ENCODE data around the gene HHAT. TPM values are rescaled to one million over a fixed set of nuclear protein-coding genes. Genes with fewer than 3 reads are reported as not detected.

The HHAT gene
- polyA plus RNA-seq, 2 donors = 1.6 to 1.8 TPM

DNA sequence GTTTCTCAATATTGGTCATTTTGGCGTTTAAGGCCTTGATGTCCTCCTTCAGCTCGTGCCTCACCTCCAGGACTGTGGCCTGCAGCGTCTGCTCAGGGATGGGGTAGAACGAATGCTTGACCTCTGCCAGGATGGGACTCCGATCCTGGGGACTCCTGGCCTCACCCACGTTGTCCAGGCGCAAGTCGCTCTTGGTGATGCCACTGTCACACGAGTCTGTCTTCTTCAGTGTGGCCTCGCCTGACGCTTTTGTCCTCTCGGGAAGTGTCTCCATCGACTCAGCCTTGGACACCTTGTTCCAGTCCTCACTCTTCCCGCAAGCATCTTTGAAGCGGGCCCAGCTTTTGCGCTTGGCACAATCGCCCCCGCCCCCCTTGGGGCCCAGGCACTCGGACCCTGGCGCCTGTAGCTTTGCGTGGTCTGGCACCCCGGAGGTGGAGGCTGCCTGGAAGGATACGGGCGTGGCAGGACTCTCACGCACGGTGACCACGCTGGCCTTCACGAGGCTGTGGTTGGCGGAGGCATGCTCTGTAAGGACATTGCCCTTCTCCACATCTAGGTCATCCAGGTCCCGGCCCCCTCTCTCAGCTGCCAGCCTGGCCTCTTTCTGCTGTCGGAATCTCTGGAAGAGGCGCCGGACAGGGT, 354.8 kb downstream of the HHAT start:
- Histone ChIP-seq H3K4me3 (ENCODE audit: low read depth in 1 of 2, low read length in 2 of 2) (no peak overlapping the region), H3K27me3 (ENCODE audit: control insufficient read depth in 1 of 2, insufficient read depth in 2 of 2, low read length in 2 of 2) (no peaks in the 10 kb centered on the region), H3K4me1 (ENCODE audit: control insufficient read depth in 2 of 2, insufficient read depth in 2 of 2, low read length in 1 of 2) (peaks cover 0 to 3% of the 10 kb centered on the region in 2 donors), H3K27ac (ENCODE audit: low read depth in 2 of 2, low read length in 1 of 2) (no peak overlapping the region), H3K9me3 (ENCODE audit: control insufficient read depth in 2 of 2, insufficient read depth in 1 of 2, low read depth in 1 of 2, low read length in 1 of 2) (no peaks in the 10 kb centered on the region), H3K36me3 (ENCODE audit: control insufficient read depth in 2 of 2, insufficient read depth in 2 of 2, low read length in 1 of 2) (peaks cover 0 to 4% of the 10 kb centered on the region in 2 donors)
- 94 to 95% methylated on average over 33 of the region's 33 CpGs for WGBS, 2 donors

DNA sequence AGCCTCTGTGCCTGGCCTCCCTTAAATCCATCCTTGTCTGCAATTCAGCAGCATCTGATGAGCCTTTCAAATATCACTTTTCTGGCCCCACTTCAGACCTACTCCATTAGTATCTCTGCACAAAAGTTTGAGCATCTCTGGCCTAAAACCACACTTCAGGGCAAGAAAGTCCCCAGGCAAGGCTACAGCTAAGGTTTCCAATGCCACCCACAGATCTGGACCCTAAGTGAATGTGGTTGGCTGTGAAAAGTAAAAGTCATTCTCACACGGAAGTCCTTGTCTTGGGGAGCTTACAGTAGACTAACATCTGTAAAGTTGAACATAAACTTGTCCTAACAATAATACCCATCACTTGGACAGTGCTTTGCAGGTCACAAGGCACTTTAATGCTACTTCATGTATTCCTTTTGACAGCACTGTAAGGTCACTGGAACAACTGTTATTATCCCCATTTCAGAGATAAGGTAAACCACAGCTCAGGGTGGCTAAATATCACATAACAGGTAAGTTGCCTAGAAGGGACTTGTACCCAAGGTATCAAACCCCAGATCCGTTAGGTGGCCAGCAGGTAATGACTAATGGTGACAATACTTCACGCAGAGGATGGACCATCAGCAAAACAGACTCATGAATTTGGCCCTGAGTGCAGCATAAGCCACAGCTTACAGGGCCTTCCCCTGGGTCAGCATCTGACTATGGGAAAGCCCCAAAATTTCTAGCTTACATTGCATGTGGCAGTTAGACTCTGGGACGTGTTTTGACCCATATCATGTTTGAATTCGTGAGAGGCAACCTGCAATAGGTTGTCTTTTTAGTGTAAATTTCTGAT, 356.0 kb downstream of the HHAT start:
- Histone ChIP-seq H3K4me3 (ENCODE audit: low read depth in 1 of 2, low read length in 2 of 2) (no peak overlapping the region), H3K9me3 (ENCODE audit: control insufficient read depth in 2 of 2, insufficient read depth in 1 of 2, low read depth in 1 of 2, low read length in 1 of 2) (no peaks in the 10 kb centered on the region), H3K36me3 (ENCODE audit: control insufficient read depth in 2 of 2, insufficient read depth in 2 of 2, low read length in 1 of 2) (no peaks in the 10 kb centered on the region), H3K27ac (ENCODE audit: low read depth in 2 of 2, low read length in 1 of 2) (no peak overlapping the region), H3K4me1 (ENCODE audit: control insufficient read depth in 2 of 2, insufficient read depth in 2 of 2, low read length in 1 of 2) (peaks cover 0 to 3% of the 10 kb centered on the region in 2 donors), H3K27me3 (ENCODE audit: control insufficient read depth in 1 of 2, insufficient read depth in 2 of 2, low read length in 2 of 2) (no peaks in the 10 kb centered on the region)
- WGBS, 2 donors = 54 to 60% methylated on average over 5 of the region's 5 CpGs

DNA sequence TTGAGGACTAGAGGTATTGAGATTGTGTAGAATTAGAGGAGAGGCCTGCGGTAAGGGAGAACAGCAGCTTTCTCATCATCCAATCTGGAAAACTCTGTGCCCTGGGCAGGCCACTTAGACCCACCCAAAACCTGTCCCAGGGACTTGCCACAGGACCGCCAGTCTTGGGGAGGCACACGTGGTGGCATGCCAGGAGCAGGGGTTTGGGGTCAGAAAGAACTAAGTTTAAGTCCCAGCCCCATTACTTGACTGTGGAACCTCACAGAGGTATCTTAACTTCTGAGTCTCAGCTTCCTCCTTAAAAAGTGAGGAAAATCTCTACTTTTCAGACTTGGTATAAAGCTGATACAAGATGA, 356.6 kb downstream of the HHAT start:
- Histone ChIP-seq H3K36me3 (ENCODE audit: control insufficient read depth in 2 of 2, insufficient read depth in 2 of 2, low read length in 1 of 2) (no peaks in the 10 kb centered on the region), H3K27ac (ENCODE audit: low read depth in 2 of 2, low read length in 1 of 2) (no peak overlapping the region), H3K9me3 (ENCODE audit: control insufficient read depth in 2 of 2, insufficient read depth in 1 of 2, low read depth in 1 of 2, low read length in 1 of 2) (no peaks in the 10 kb centered on the region), H3K4me1 (ENCODE audit: control insufficient read depth in 2 of 2, insufficient read depth in 2 of 2, low read length in 1 of 2) (peaks cover 0 to 3% of the 10 kb centered on the region in 2 donors), H3K27me3 (ENCODE audit: control insufficient read depth in 1 of 2, insufficient read depth in 2 of 2, low read length in 2 of 2) (no peaks in the 10 kb centered on the region), H3K4me3 (ENCODE audit: low read depth in 1 of 2, low read length in 2 of 2) (no peak overlapping the region)
- 86 to 87% methylated on average over 3 of the region's 3 CpGs for WGBS, 2 donors

DNA sequence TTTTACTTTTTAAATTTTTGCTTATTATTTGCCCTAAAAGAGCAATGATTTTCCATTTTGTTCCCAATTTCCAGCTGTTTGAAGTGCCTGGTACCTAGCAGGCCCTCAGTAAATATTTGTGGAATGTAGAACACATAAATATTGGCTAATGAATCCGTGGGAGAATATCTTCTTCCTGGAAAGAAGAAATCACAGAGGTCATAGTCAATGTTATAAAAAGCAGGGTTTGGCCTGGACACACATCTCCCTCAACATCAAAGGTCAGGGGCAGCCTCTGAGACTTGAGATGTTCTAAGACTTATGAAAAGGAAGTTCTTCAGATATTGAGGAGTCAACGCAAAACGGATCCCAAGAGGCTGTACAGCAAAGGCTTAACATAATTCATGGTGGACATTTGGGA, 358.1 kb downstream of the HHAT start:
- Histone ChIP-seq H3K4me1 (ENCODE audit: control insufficient read depth in 2 of 2, insufficient read depth in 2 of 2, low read length in 1 of 2) (peaks cover 0 to 3% of the 10 kb centered on the region in 2 donors), H3K4me3 (ENCODE audit: low read depth in 1 of 2, low read length in 2 of 2) (no peak overlapping the region), H3K27me3 (ENCODE audit: control insufficient read depth in 1 of 2, insufficient read depth in 2 of 2, low read length in 2 of 2) (no peaks in the 10 kb centered on the region), H3K27ac (ENCODE audit: low read depth in 2 of 2, low read length in 1 of 2) (no peak overlapping the region), H3K9me3 (ENCODE audit: control insufficient read depth in 2 of 2, insufficient read depth in 1 of 2, low read depth in 1 of 2, low read length in 1 of 2) (no peaks in the 10 kb centered on the region), H3K36me3 (ENCODE audit: control insufficient read depth in 2 of 2, insufficient read depth in 2 of 2, low read length in 1 of 2) (no peaks in the 10 kb centered on the region)
- 48 to 61% methylated on average over 3 of the region's 3 CpGs for WGBS, 2 donors

DNA sequence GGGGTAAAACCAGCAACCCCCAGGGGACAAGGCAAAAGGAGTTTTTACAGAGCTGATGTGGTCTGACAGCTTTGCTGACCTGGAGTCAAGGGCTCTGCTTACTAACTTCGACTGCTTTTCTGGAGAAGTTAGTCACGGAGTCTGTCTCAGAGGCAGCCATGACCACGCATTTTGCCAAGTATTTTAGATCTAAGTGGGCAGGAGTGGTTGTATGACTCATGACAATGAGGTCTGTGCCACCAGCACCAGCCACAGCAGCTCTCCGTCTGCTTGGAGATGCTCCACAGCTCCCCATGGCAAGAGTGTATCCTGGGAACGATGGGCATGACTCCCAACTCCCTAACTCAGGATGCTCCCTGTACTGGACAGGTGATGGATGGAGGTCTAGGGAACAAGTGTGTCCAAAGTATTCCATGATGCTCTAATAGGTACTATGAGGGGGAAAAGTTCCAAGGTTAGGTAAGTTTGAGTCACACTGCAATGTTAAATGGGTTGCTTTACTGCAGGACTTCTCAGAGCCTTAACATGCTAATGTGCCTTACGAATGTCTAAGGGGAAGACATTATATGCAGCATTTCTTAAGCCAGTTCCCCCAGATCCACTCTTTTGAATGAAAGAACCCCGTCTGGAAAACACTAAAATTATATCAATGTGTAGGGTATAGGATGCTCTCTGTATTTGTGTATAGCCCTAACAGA, 359.0 kb downstream of the HHAT start:
- H3K27me3 ChIP-seq (ENCODE audit: control insufficient read depth in 1 of 2, insufficient read depth in 2 of 2, low read length in 2 of 2) = no peaks in the 10 kb centered on the region
- no peak overlapping the region for H3K4me3 ChIP-seq (ENCODE audit: low read depth in 1 of 2, low read length in 2 of 2)
- H3K9me3 ChIP-seq (ENCODE audit: control insufficient read depth in 2 of 2, insufficient read depth in 1 of 2, low read depth in 1 of 2, low read length in 1 of 2) = no peaks in the 10 kb centered on the region
- no peaks in the 10 kb centered on the region for H3K4me1 ChIP-seq (ENCODE audit: control insufficient read depth in 2 of 2, insufficient read depth in 2 of 2, low read length in 1 of 2)
- no peaks in the 10 kb centered on the region for H3K36me3 ChIP-seq (ENCODE audit: control insufficient read depth in 2 of 2, insufficient read depth in 2 of 2, low read length in 1 of 2)
- no peak overlapping the region for H3K27ac ChIP-seq (ENCODE audit: low read depth in 2 of 2, low read length in 1 of 2)
- 77 to 83% methylated on average over 7 of the region's 7 CpGs for WGBS, 2 donors

DNA sequence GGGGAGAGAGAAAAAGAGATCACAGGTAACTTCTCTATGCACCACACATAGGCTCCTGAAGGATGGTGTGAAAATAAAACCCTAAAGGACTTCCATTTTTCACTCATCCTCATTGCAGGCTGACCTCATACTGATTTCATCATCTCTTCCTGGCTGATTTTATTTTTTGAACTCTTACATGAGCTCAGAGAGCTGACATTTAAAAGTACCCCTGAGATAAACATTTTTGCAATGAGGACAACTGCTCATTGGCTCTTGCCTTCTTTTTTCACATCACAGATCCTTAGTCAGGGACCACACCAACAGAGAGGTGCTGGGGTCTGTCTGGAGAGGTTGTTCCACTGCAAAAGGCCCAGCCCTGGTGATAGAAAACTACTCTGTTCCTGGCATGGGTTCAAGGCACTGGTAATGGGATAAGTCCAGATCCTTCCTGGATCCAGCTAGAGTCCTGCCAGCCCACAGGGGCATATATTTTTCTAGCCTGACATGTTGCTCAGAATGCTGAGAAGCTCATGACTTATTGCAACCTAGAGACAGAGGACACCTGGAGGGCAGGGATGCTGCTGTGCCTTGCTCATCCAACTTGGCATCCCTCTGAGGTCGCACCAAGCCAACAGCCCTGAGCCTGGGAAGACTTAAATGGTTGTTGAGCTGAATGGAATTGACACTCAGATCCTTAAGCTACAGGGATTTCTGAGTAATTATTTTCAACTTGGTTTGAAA, 360.0 kb downstream of the HHAT start:
- no peaks in the 10 kb centered on the region for H3K36me3 ChIP-seq (ENCODE audit: control insufficient read depth in 2 of 2, insufficient read depth in 2 of 2, low read length in 1 of 2)
- WGBS, 2 donors = 65 to 73% methylated on average over 1 of the region's 1 CpG
- H3K27me3 ChIP-seq (ENCODE audit: control insufficient read depth in 1 of 2, insufficient read depth in 2 of 2, low read length in 2 of 2) = no peaks in the 10 kb centered on the region
- H3K4me3 ChIP-seq (ENCODE audit: low read depth in 1 of 2, low read length in 2 of 2) = no peak overlapping the region
- no peak overlapping the region for H3K27ac ChIP-seq (ENCODE audit: low read depth in 2 of 2, low read length in 1 of 2)
- H3K4me1 ChIP-seq (ENCODE audit: control insufficient read depth in 2 of 2, insufficient read depth in 2 of 2, low read length in 1 of 2) = no peaks in the 10 kb centered on the region
- H3K9me3 ChIP-seq (ENCODE audit: control insufficient read depth in 2 of 2, insufficient read depth in 1 of 2, low read depth in 1 of 2, low read length in 1 of 2) = no peaks in the 10 kb centered on the region

DNA sequence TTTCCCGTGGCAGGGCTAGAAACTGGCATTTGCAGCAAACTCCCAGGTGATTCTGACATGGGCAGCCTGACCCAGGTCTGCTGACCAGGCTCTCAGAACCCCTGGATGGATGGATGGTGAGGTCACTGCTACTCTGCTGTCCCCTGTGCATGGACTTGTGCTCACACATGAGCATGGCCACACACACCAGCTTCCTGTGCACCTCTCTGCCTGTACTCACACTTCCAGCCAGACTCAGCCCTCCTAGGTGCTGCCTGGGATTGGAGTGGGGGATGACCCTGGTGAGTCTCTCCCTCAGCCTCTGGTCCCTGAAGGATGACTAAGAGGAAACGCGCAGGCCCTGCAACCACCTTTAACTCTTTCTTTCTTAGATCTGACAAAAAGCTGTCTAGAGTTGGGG, 361.1 kb downstream of the HHAT start:
- H3K27me3 ChIP-seq (ENCODE audit: control insufficient read depth in 1 of 2, insufficient read depth in 2 of 2, low read length in 2 of 2) = no peaks in the 10 kb centered on the region

DNA sequence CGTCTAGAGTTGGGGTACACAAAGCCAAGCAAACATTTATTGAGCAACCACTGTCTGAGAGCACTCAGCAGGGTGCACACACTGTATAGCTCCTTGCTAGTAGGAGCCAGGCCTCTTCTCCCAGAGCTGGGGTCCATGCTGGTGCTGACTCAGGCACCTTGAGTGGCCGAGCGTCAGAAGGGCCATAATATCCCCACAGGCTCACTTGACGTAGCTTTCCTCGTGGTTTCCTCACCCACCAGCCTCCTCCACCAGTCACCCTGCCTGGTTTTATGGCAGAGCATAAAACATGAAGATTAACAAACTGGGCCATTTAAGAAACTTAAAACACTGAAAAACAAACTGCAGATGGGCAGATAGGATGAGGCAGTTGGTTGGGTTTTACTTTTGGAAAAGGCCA, 361.5 kb downstream of the HHAT start:
- Histone ChIP-seq H3K36me3 (ENCODE audit: control insufficient read depth in 2 of 2, insufficient read depth in 2 of 2, low read length in 1 of 2) (no peaks in the 10 kb centered on the region), H3K27me3 (ENCODE audit: control insufficient read depth in 1 of 2, insufficient read depth in 2 of 2, low read length in 2 of 2) (no peaks in the 10 kb centered on the region), H3K9me3 (ENCODE audit: control insufficient read depth in 2 of 2, insufficient read depth in 1 of 2, low read depth in 1 of 2, low read length in 1 of 2) (no peaks in the 10 kb centered on the region), H3K4me1 (ENCODE audit: control insufficient read depth in 2 of 2, insufficient read depth in 2 of 2, low read length in 1 of 2) (no peaks in the 10 kb centered on the region), H3K27ac (ENCODE audit: low read depth in 2 of 2, low read length in 1 of 2) (no peak overlapping the region), H3K4me3 (ENCODE audit: low read depth in 1 of 2, low read length in 2 of 2) (no peak overlapping the region)
- WGBS, 2 donors = 94 to 97% methylated on average over 5 of the region's 5 CpGs

More for the DNA sequence above, 361.1 kb downstream of the HHAT start:
- no peak overlapping the region for H3K27ac ChIP-seq (ENCODE audit: low read depth in 2 of 2, low read length in 1 of 2)
- H3K4me3 ChIP-seq (ENCODE audit: low read depth in 1 of 2, low read length in 2 of 2) = no peak overlapping the region
- WGBS, 2 donors = 83 to 92% methylated on average over 3 of the region's 3 CpGs
- no peaks in the 10 kb centered on the region for H3K9me3 ChIP-seq (ENCODE audit: control insufficient read depth in 2 of 2, insufficient read depth in 1 of 2, low read depth in 1 of 2, low read length in 1 of 2)
- H3K4me1 ChIP-seq (ENCODE audit: control insufficient read depth in 2 of 2, insufficient read depth in 2 of 2, low read length in 1 of 2) = no peaks in the 10 kb centered on the region
- H3K36me3 ChIP-seq (ENCODE audit: control insufficient read depth in 2 of 2, insufficient read depth in 2 of 2, low read length in 1 of 2) = no peaks in the 10 kb centered on the region

DNA sequence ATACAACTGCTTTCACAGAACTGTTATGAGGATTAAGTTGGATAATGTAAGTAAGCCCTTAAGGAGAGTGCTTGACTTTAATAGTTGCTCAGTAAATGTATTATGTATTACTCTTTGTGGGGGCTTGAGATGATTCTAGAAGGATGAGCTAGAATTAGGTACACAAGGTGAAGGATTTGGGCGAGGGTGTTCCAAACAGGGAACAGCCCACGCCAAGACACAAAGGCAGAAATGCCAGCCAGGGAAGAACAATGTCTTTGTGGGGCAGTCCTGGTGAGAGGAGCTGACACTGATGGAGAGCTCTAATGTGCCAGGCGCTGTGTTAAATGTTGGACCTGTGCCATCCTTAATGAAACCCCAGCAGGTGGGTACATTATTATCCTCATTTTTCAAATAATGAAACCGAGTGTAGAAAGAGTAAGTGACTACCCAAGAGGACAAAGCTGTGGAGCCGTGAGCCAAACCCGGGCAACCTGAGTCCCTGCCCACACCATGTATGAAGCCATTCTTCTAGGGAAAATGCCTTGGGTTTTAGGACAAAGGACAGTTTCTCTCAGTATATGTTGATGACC, 362.4 kb downstream of the HHAT start:
- no peaks in the 10 kb centered on the region for H3K4me1 ChIP-seq (ENCODE audit: control insufficient read depth in 2 of 2, insufficient read depth in 2 of 2, low read length in 1 of 2)
- no peaks in the 10 kb centered on the region for H3K36me3 ChIP-seq (ENCODE audit: control insufficient read depth in 2 of 2, insufficient read depth in 2 of 2, low read length in 1 of 2)
- 87 to 88% methylated on average over 6 of the region's 6 CpGs for WGBS, 2 donors
- H3K27me3 ChIP-seq (ENCODE audit: control insufficient read depth in 1 of 2, insufficient read depth in 2 of 2, low read length in 2 of 2) = no peaks in the 10 kb centered on the region
- H3K9me3 ChIP-seq (ENCODE audit: control insufficient read depth in 2 of 2, insufficient read depth in 1 of 2, low read depth in 1 of 2, low read length in 1 of 2) = no peaks in the 10 kb centered on the region
- H3K4me3 ChIP-seq (ENCODE audit: low read depth in 1 of 2, low read length in 2 of 2) = no peak overlapping the region
- H3K27ac ChIP-seq (ENCODE audit: low read depth in 2 of 2, low read length in 1 of 2) = no peak overlapping the region
